ENCODE results near the gene AVEN. TPM values are rescaled to one million over a fixed set of nuclear protein-coding genes. Genes with fewer than 3 reads are reported as not detected.
"Not testable (repeated sequence)": the region's sequence is repeated elsewhere in the genome, so short reads cannot be mapped to it uniquely, and the experiment has no call there.

The AVEN gene
- total RNA-seq, 1 experiment from 2014 or later, result 17.0 TPM

DNA sequence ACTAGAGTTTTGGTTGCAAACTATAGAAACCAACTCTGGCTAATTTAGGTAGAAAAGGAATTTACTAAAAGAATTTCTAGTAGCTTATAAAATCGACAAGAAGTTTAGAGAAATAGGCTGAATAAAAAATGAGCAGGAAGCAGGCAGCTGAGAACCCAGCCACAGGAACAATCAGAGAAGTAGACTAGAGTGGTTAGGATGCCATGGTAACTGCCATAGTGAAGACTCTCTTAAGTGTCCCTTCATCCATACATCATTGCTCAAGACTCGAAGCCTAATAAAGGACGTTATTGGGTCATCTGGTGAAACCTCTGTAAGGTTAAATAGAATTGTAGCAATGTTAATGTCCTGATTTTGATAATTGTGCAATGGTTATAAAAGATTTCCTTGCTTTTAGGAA lies 13.8 kb downstream of the AVEN start:
- Histone ChIP-seq H3K27me3 (replicated peaks; ENCODE audit: insufficient read depth, low read depth, low read length, poor library complexity) (no peaks in the 10 kb centered on the region), H3K9me3 (ENCODE audit: low read depth, low read length, poor library complexity, severe bottlenecking) (no peaks in the 10 kb centered on the region), H3K4me3 (ENCODE audit: low read depth, low read length, poor library complexity, severe bottlenecking) (no peak overlapping the region), H3K27ac (ENCODE audit: low read depth, low read length, poor library complexity, severe bottlenecking) (no peak overlapping the region), H3K36me3 (ENCODE audit: insufficient read depth, low read length, poor library complexity, severe bottlenecking) (no peaks in the 10 kb centered on the region), H3K4me1 (ENCODE audit: insufficient read depth, low read length, poor library complexity, severe bottlenecking) (no peaks in the 10 kb centered on the region)
- TF ChIP-seq, protein P1, sequence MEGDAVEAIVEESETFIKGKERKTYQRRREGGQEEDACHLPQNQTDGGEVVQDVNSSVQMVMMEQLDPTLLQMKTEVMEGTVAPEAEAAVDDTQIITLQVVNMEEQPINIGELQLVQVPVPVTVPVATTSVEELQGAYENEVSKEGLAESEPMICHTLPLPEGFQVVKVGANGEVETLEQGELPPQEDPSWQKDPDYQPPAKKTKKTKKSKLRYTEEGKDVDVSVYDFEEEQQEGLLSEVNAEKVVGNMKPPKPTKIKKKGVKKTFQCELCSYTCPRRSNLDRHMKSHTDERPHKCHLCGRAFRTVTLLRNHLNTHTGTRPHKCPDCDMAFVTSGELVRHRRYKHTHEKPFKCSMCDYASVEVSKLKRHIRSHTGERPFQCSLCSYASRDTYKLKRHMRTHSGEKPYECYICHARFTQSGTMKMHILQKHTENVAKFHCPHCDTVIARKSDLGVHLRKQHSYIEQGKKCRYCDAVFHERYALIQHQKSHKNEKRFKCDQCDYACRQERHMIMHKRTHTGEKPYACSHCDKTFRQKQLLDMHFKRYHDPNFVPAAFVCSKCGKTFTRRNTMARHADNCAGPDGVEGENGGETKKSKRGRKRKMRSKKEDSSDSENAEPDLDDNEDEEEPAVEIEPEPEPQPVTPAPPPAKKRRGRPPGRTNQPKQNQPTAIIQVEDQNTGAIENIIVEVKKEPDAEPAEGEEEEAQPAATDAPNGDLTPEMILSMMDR (conservative IDR thresholded peaks at IDR 0.05; ENCODE audit: low read depth, low read length), result no peak
- no peak for TF ChIP-seq EZH2 (IDR thresholded peaks at IDR 0.05; ENCODE audit: borderline replicate concordance, low read depth, low read length, poor library complexity, severe bottlenecking)
- intact Hi-C loops (cut with micrococcal nuclease; ENCODE audit: unreplicated experiment), result no loop called here
- BruUV-seq (replicated peaks), result no TSS peak
- no peak for DNase-seq (ENCODE audit: low spot score)
- POLR2A ChIA-PET (ENCODE audit: low non-redundant PET), result no interaction called here
- CTCF ChIA-PET, result no interaction called here

DNA sequence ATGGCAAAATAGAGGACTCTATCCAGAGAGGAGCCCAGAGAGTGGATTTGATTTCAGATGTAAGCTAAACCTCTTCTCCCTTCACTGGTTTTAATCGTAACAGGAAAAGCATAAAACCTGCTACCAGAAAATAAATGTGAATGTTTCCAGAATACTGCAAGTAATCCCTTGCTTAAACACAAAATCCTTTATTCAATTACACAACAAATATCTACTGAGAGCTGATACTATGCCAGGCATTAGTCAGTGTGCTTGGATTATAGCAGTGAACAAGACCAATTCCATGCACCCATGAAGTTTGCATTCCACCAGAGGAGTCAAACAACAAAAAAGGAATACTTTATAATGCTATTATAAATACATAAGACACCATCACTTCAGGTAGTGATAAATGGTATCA lies 15.1 kb downstream of the AVEN start:
- BruUV-seq (replicated peaks), result no TSS peak
- no peak overlapping the region for H3K4me3 ChIP-seq (ENCODE audit: low read depth, low read length, poor library complexity, severe bottlenecking)
- DNase-seq (ENCODE audit: low spot score), result no peak

DNA sequence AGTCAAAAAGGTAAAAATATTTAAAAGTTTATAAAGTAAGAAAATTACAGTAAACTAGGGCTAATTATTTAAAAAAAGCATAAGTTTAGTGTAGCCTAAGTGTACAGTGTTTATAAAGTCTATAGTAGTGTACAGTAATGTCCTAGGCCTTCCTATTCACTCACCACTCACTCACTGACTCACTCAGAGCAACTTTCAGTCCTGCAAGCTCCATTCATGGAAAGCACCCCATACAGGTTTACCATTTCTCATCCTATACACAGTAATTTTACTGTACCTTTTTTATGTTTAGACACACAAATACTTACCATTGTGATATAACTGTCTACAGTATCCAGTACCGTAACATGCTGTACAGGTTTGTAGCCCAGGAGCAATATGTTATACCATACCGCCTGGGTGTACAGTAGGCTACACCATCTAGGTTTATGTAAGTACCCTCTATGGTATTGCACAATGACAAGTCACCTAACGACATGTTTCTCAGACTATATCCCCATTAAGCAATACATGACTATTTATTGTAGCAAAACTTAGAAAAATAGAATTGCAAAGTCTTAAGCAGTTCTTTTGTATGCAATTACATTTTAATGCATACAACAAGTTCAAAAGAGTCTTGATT lies 19.5 kb downstream of the AVEN start:
- Histone ChIP-seq H3K27ac (ENCODE audit: low read depth, low read length, poor library complexity, severe bottlenecking) (no peak overlapping the region), H3K4me3 (ENCODE audit: low read depth, low read length, poor library complexity, severe bottlenecking) (no peak overlapping the region), H3K27me3 (replicated peaks; ENCODE audit: insufficient read depth, low read depth, low read length, poor library complexity) (no peaks in the 10 kb centered on the region), H3K9me3 (ENCODE audit: low read depth, low read length, poor library complexity, severe bottlenecking) (no peaks in the 10 kb centered on the region), H3K4me1 (ENCODE audit: insufficient read depth, low read length, poor library complexity, severe bottlenecking) (no peaks in the 10 kb centered on the region), H3K36me3 (ENCODE audit: insufficient read depth, low read length, poor library complexity, severe bottlenecking) (no peaks in the 10 kb centered on the region)
- intact Hi-C loops (cut with micrococcal nuclease; ENCODE audit: unreplicated experiment), result no loop called here
- no peak for TF ChIP-seq EZH2 (IDR thresholded peaks at IDR 0.05; ENCODE audit: borderline replicate concordance, low read depth, low read length, poor library complexity, severe bottlenecking)
- TF ChIP-seq, protein P1 (conservative IDR thresholded peaks at IDR 0.05; ENCODE audit: low read depth, low read length), result no peak
- BruUV-seq (replicated peaks), result no TSS peak
- no peak for DNase-seq (ENCODE audit: low spot score)
- CTCF ChIA-PET, result no interaction called here
- POLR2A ChIA-PET (ENCODE audit: low non-redundant PET), result no interaction called here

More for the DNA sequence above, 15.1 kb downstream of the AVEN start:
- TF ChIP-seq, protein P1 (conservative IDR thresholded peaks at IDR 0.05; ENCODE audit: low read depth, low read length), result no peak
- no peak for TF ChIP-seq EZH2 (IDR thresholded peaks at IDR 0.05; ENCODE audit: borderline replicate concordance, low read depth, low read length, poor library complexity, severe bottlenecking)
- intact Hi-C loops (cut with micrococcal nuclease; ENCODE audit: unreplicated experiment), result no loop called here
- Histone ChIP-seq H3K27ac (ENCODE audit: low read depth, low read length, poor library complexity, severe bottlenecking) (no peak overlapping the region), H3K4me1 (ENCODE audit: insufficient read depth, low read length, poor library complexity, severe bottlenecking) (no peaks in the 10 kb centered on the region), H3K9me3 (ENCODE audit: low read depth, low read length, poor library complexity, severe bottlenecking) (no peaks in the 10 kb centered on the region), H3K27me3 (replicated peaks; ENCODE audit: insufficient read depth, low read depth, low read length, poor library complexity) (no peaks in the 10 kb centered on the region), H3K36me3 (ENCODE audit: insufficient read depth, low read length, poor library complexity, severe bottlenecking) (no peaks in the 10 kb centered on the region)
- ChIA-PET POLR2A (ENCODE audit: low non-redundant PET) (no interaction called here), CTCF (no interaction called here)

DNA sequence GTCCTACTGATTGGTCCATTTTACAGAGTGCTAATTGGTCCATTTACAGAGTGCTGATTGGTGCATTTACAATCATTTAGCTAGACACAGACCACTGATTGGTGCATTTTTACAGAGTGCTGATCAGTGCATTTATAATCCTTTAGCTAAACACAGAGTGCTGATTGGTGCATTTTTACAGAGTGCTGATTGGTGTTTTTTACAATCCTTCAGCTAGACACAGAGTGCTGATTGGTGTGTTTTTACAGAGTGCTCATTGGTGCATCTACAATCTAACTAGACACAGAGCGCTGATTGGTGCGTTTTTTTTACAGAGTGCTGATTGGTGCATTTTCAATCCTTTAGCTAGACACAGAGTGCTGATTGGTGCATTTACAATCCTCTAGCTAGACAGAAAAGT lies 20.3 kb downstream of the AVEN start:
- H3K36me3 ChIP-seq (ENCODE audit: insufficient read depth, low read length, poor library complexity, severe bottlenecking); H3K27me3 ChIP-seq (replicated peaks; ENCODE audit: insufficient read depth, low read depth, low read length, poor library complexity); H3K4me3 ChIP-seq (ENCODE audit: low read depth, low read length, poor library complexity, severe bottlenecking); H3K9me3 ChIP-seq (ENCODE audit: low read depth, low read length, poor library complexity, severe bottlenecking); H3K27ac ChIP-seq (ENCODE audit: low read depth, low read length, poor library complexity, severe bottlenecking); H3K4me1 ChIP-seq (ENCODE audit: insufficient read depth, low read length, poor library complexity, severe bottlenecking); CTCF ChIA-PET; DNase-seq (ENCODE audit: low spot score); BruUV-seq (replicated peaks); intact Hi-C loops (cut with micrococcal nuclease; ENCODE audit: unreplicated experiment): not testable (repeated sequence)
- POLR2A ChIA-PET (ENCODE audit: low non-redundant PET), result interaction anchor here (0.6 kb wide), 1 partner anchor 903 kb away, joined by 5 read pairs; no protein-coding TSS in a partner anchor
